GM12878 (cell line): Measurements from ENCODE around the gene TYW5. TPM values are rescaled to one million over a fixed set of nuclear protein-coding genes. Genes with fewer than 3 reads are reported as not detected.

ENCODE experiments used
- ATAC-seq: fragments of 200-7000 bp; cut with Tn5 transposase; 3 replicates; pipeline ENCODE4 v1.9.1; 2020; ENCODE audit warnings: mild to moderate bottlenecking, moderate library complexity
- BruUV-seq: library from RNA; stranded (reverse); fragments of 400-500 nt; replicated peaks from 2 replicates; lab custom pipeline; 2021; lab: Mats Ljungman, UMichigan
- CTCF ChIA-PET: fragments of 300-600 bp; sonication (Branson Sonifier 250); formaldehyde crosslinking; extraction: SDS; loops from one replicate; lab custom pipeline; 2021; ENCODE audit warnings: inconsistent platforms; lab: Yijun Ruan, JAX
- POLR2A ChIA-PET: fragments of 350-600 bp; formaldehyde crosslinking; extraction: SDS; loops from one replicate; lab custom pipeline; 2021; ENCODE audit warnings: inconsistent platforms; lab: Charles Lee
- RAD21 ChIA-PET: fragments of 300-600 bp; sonication (Branson Sonifier 250); formaldehyde crosslinking; loops from one replicate; lab custom pipeline; 2023; ENCODE audit warnings: antibody characterized with exemption; ENCODE audit not compliant: unreplicated experiment; lab: Charles Lee
- SMC1A ChIA-PET: fragments of 300-600 bp; sonication (Branson Sonifier 250); formaldehyde crosslinking; loops from one replicate; lab custom pipeline; 2023; ENCODE audit not compliant: unreplicated experiment, uncharacterized antibody; lab: Charles Lee
- DNase-seq: peaks from one replicate; pipeline ENCODE4 v3.0.0-alpha.2; 2011; ENCODE audit warnings: low read depth, low spot score
- FAIRE-seq: peaks from 3 replicates; lab custom pipeline; 2011; peaks lifted over from hg19 to GRCh38; lab: Jason Lieb, UNC
- H2AFZ ChIP-seq: 2 replicates; pipeline ENCODE4 v1.6.0; 2011; ENCODE audit warnings: low read depth, low read length, control low read depth; ENCODE audit not compliant: control insufficient read depth
- H3K27ac ChIP-seq: 2 replicates; pipeline ENCODE4 v1.5.1; 2011; ENCODE audit warnings: control low read depth; ENCODE audit not compliant: control insufficient read depth, insufficient read depth
- H3K27me3 ChIP-seq, 2 experiments: replicated peaks in 1 of 2; 2 replicates each; pipeline versions ENCODE4 v1.6.0 to v1.6.1; 2011; ENCODE audit warnings: low read length in 1 of 2; ENCODE audit not compliant: control insufficient read depth in 2 of 2, insufficient read depth in 2 of 2
- H3K36me3 ChIP-seq, 2 experiments: 2 replicates each; pipeline ENCODE4 v1.5.1; 2011; ENCODE audit warnings: low read length in 1 of 2; ENCODE audit not compliant: control insufficient read depth in 2 of 2, insufficient read depth in 2 of 2
- H3K4me1 ChIP-seq: 2 replicates; pipeline ENCODE4 v1.6.1; 2011; ENCODE audit warnings: mild to moderate bottlenecking, low read length, moderate library complexity, mixed read lengths; ENCODE audit not compliant: control insufficient read depth, insufficient read depth
- H3K4me2 ChIP-seq: 2 replicates; pipeline ENCODE4 v1.6.0; 2011; ENCODE audit warnings: control low read depth; ENCODE audit not compliant: control insufficient read depth, insufficient read depth
- H3K4me3 ChIP-seq: fragments of 200-600 bp; sonication (generic); 2 replicates; pipeline ENCODE4 v1.5.1; 2016
- H3K79me2 ChIP-seq: 2 replicates; pipeline ENCODE4 v1.6.0; 2011; ENCODE audit warnings: low read length; ENCODE audit not compliant: control insufficient read depth, insufficient read depth
- H3K9ac ChIP-seq: 2 replicates; pipeline ENCODE4 v1.8.0; 2011; ENCODE audit warnings: low read length, control low read depth, mixed read lengths; ENCODE audit not compliant: control insufficient read depth, insufficient read depth
- H3K9me3 ChIP-seq: replicated peaks from 3 replicates; pipeline ENCODE4 v1.5.1; 2011; ENCODE audit warnings: mild to moderate bottlenecking, low read length; ENCODE audit not compliant: control insufficient read depth, insufficient read depth
- H4K20me1 ChIP-seq: 2 replicates; pipeline ENCODE4 v1.6.0; 2011; ENCODE audit not compliant: control insufficient read depth, insufficient read depth
- BACH1 ChIP-seq: fragments of 450-650 bp; IDR thresholded peaks from 2 replicates; pipeline ENCODE4 v1.6.1; 2017; ENCODE audit warnings: mild to moderate bottlenecking, borderline replicate concordance
- BHLHE40 ChIP-seq, 2 experiments: fragments of 450-650 bp in 1 of 2; IDR thresholded peaks; 2 replicates each; pipeline ENCODE4 v1.6.1; 2011 to 2017; ENCODE audit warnings: low read depth in 2 of 2, borderline replicate concordance in 1 of 2, improper control_type of control experiment in 1 of 2, low read length in 1 of 2, mild to moderate bottlenecking in 1 of 2
- ETV6 ChIP-seq, 2 experiments: fragments of 450-650 bp in 1 of 2; IDR thresholded peaks in 1 of 2; conservative IDR thresholded peaks in 1 of 2; 2 replicates each; pipeline ENCODE4 v1.6.1; 2014; ENCODE audit warnings: antibody characterized with exemption in 1 of 2, borderline replicate concordance in 1 of 2, low read depth in 1 of 2, mild to moderate bottlenecking in 1 of 2, moderate library complexity in 1 of 2
- HDGF ChIP-seq: fragments of 450-650 bp; IDR thresholded peaks from 2 replicates; pipeline ENCODE4 v1.6.1; 2016; ENCODE audit warnings: antibody characterized with exemption
- IRF4 ChIP-seq: IDR thresholded peaks from 2 replicates; pipeline ENCODE4 v1.6.1; 2011; ENCODE audit warnings: low read depth, low read length
- POLR2AphosphoS2 ChIP-seq: IDR thresholded peaks from 2 replicates; pipeline ENCODE4 v1.6.1; 2011; ENCODE audit warnings: low read depth, mild to moderate bottlenecking, low read length, improper control_type of control experiment, moderate library complexity
- SREBF2 ChIP-seq: IDR thresholded peaks from 2 replicates; pipeline ENCODE4 v1.6.1; 2012; ENCODE audit warnings: mild to moderate bottlenecking, low read length
- WGBS: methylation state at CpG from one replicate; pipeline ENCODE4 v1.1.6; 2016; ENCODE audit warnings: low lambda C conversion rate; ENCODE audit not compliant: insufficient replicate concordance, insufficient coverage; ENCODE audit errors: missing lambda C conversion rate; 5-methylcytosine and 5-hydroxymethylcytosine counted together
- in situ Hi-C: fragments of 300-500 bp; cut with MboI; formaldehyde crosslinking; loops from 9 replicates; pipeline ENCODE4 v1.14.3; 2018; ENCODE audit warnings: mixed read lengths
- intact Hi-C: fragments of 100-400 bp; cut with micrococcal nuclease; formaldehyde crosslinking; loops from one replicate; pipeline ENCODE4 v1.14.2; 2022; ENCODE audit not compliant: unreplicated experiment
- polyA plus RNA-seq, 11 experiments: library from polyadenylated mRNA; depleted of rRNA in 4 of 11; unstranded in 6 of 11; stranded (reverse) in 5 of 11; fragments of >200 nt; fragmentation: Nextera tagmentation in 4 of 11; fragmentation: Illumina TruSeq in 1 of 11; extraction: Ambion mirVana in 4 of 11; extraction: Trizol in 1 of 11; gene quantifications; 1 replicate in 1 of 11; 2 replicates in 10 of 11; pipeline versions ENCODE4 v1.2.1 to v1.2.3, GENCODE V29; 2011 to 2016; ENCODE audit warnings: inconsistent platforms in 2 of 11, missing spikeins in 2 of 11, low read depth in 1 of 11
- total RNA-seq, 4 experiments: library from RNA; depleted of rRNA in 3 of 4; stranded (reverse); fragments of >200 nt in 3 of 4; fragmentation: Illumina TruSeq in 1 of 4; extraction: Trizol in 1 of 4; gene quantifications; 2 replicates each; pipeline versions ENCODE4 v1.2.1 to v1.2.3, GENCODE V29; 2013 to 2021
- TF ChIP-seq, protein P1 (sequence below): fragments of 450-650 bp; IDR thresholded peaks from 2 replicates; pipeline ENCODE4 v1.6.1; 2018; ENCODE audit warnings: mild to moderate bottlenecking, low read depth, moderate library complexity; ENCODE audit not compliant: partially characterized antibody
- TF ChIP-seq, protein P2 (sequence below): fragments of 450-650 bp; formaldehyde crosslinking; IDR thresholded peaks from 2 replicates; pipeline ENCODE4 v1.5.0; 2022; ENCODE audit warnings: mild to moderate bottlenecking, missing genetic modification characterization
- TF ChIP-seq, protein P3 (sequence below): fragments of 450-650 bp; IDR thresholded peaks from 2 replicates; pipeline ENCODE4 v1.6.1; 2018; ENCODE audit warnings: borderline replicate concordance, mild to moderate bottlenecking; ENCODE audit not compliant: partially characterized antibody

TYW5 gene
- total and polyA plus RNA-seq, 10 of the 15 experiments (the other 5 are each of a cell fraction or from before 2014, with no cell fraction given): 4.6 to 11.8 (median 7.4) TPM

DNA sequence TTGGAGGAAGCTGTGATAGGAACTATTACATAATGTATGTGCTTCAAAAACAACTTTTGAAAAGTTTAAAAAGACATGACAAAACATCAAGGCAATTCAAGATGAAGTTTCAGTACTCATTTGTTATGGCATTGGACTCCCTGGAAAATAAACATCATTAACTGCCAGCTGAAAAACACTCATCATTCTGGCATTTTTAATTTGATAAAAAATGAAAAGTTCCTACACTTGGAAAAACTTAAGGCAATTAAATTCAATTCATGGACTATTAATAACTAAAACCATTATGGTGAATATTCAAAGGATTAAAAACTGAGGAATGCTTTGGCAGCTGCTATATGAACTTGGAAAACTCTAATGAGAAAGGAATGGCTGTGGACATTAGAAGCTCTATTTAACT is 8.5 kb downstream of the TYW5 start (continued):
- TF ChIP-seq, protein P1, sequence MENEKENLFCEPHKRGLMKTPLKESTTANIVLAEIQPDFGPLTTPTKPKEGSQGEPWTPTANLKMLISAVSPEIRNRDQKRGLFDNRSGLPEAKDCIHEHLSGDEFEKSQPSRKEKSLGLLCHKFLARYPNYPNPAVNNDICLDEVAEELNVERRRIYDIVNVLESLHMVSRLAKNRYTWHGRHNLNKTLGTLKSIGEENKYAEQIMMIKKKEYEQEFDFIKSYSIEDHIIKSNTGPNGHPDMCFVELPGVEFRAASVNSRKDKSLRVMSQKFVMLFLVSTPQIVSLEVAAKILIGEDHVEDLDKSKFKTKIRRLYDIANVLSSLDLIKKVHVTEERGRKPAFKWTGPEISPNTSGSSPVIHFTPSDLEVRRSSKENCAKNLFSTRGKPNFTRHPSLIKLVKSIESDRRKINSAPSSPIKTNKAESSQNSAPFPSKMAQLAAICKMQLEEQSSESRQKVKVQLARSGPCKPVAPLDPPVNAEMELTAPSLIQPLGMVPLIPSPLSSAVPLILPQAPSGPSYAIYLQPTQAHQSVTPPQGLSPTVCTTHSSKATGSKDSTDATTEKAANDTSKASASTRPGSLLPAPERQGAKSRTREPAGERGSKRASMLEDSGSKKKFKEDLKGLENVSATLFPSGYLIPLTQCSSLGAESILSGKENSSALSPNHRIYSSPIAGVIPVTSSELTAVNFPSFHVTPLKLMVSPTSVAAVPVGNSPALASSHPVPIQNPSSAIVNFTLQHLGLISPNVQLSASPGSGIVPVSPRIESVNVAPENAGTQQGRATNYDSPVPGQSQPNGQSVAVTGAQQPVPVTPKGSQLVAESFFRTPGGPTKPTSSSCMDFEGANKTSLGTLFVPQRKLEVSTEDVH: no peak

DNA sequence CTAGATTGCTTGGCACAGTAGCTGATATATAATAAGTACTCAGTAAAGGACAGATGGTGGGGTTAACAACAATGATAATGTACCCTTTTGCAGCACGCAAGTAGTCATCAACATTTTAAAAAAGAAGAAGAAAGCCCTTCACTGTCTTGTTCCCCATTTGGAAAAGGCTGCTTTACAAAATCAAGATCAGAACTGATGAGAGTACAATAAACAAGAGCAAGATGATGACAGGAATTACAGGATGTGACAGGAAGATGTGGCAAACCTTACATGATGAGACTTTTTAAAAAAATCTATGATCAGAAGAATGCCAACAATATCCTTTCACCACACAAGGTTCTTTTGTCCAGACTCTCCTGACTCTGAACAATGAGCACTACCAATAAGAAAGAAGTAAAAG is 9.1 kb downstream of the TYW5 start:
- Histone ChIP-seq H3K4me3 (no peak overlapping the region), H3K9me3 (no peaks in the 10 kb centered on the region), H2AFZ (no peak overlapping the region), H3K9ac (no peak overlapping the region), H3K27ac (no peak overlapping the region), H3K79me2 (peaks cover 8% of the 10 kb centered on the region), H3K36me3 (peaks cover 0 to 5% of the 10 kb centered on the region in 2 experiments; a peak in 3 of 4 replicates), H3K4me1 (no peaks in the 10 kb centered on the region), H4K20me1 (no peaks in the 10 kb centered on the region), H3K27me3 (no peaks in the 10 kb centered on the region), H3K4me2 (no peak overlapping the region)
- DNase-seq (no peak), ATAC-seq (no peak), FAIRE-seq (no peak)
- WGBS: 100% methylated on average over 1 of the region's 1 CpG
- in situ Hi-C loops: no loop called here
- ChIA-PET CTCF (interaction anchor here (1.4 kb wide), 1 partner anchor 538 kb away, joined by 9 read pairs; no protein-coding TSS in a partner anchor), POLR2A (interaction anchor here (0.6 kb wide), 1 partner anchor 10 kb away, joined by 6 read pairs; no protein-coding TSS in a partner anchor), RAD21 (interaction anchor here (1.0 kb wide), 1 partner anchor 15 kb away, joined by 3 read pairs; no protein-coding TSS in a partner anchor), SMC1A (interaction anchor here (1.0 kb wide), 1 partner anchor 34 kb away, joined by 3 read pairs; no protein-coding TSS in a partner anchor)
- BruUV-seq: no TSS peak
- intact Hi-C loops: loop anchor here (10.0 kb wide), 1 partner anchor 241 kb away; no protein-coding TSS in a partner anchor
- TF ChIP-seq, protein P2, sequence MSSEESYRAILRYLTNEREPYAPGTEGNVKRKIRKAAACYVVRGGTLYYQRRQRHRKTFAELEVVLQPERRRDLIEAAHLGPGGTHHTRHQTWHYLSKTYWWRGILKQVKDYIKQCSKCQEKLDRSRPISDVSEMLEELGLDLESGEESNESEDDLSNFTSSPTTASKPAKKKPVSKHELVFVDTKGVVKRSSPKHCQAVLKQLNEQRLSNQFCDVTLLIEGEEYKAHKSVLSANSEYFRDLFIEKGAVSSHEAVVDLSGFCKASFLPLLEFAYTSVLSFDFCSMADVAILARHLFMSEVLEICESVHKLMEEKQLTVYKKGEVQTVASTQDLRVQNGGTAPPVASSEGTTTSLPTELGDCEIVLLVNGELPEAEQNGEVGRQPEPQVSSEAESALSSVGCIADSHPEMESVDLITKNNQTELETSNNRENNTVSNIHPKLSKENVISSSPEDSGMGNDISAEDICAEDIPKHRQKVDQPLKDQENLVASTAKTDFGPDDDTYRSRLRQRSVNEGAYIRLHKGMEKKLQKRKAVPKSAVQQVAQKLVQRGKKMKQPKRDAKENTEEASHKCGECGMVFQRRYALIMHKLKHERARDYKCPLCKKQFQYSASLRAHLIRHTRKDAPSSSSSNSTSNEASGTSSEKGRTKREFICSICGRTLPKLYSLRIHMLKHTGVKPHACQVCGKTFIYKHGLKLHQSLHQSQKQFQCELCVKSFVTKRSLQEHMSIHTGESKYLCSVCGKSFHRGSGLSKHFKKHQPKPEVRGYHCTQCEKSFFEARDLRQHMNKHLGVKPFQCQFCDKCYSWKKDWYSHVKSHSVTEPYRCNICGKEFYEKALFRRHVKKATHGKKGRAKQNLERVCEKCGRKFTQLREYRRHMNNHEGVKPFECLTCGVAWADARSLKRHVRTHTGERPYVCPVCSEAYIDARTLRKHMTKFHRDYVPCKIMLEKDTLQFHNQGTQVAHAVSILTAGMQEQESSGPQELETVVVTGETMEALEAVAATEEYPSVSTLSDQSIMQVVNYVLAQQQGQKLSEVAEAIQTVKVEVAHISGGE (CRISPR knock-in tag): no peak
- no peak for TF ChIP-seq SREBF2
- TF ChIP-seq BHLHE40 (IDR thresholded peaks at IDR 0.05; ENCODE audit: borderline replicate concordance in 1 of 2, low read depth in 2 of 2, low read length in 1 of 2): no peak
- TF ChIP-seq IRF4: no peak
- TF ChIP-seq ETV6 (conservative IDR thresholded peaks at IDR 0.05 in 1 of 2, IDR thresholded peaks at IDR 0.05 in 1 of 2; ENCODE audit: borderline replicate concordance in 1 of 2, low read depth in 1 of 2): no peak
- no peak for TF ChIP-seq POLR2AphosphoS2
- no peak for TF ChIP-seq HDGF
- TF ChIP-seq, protein P3, sequence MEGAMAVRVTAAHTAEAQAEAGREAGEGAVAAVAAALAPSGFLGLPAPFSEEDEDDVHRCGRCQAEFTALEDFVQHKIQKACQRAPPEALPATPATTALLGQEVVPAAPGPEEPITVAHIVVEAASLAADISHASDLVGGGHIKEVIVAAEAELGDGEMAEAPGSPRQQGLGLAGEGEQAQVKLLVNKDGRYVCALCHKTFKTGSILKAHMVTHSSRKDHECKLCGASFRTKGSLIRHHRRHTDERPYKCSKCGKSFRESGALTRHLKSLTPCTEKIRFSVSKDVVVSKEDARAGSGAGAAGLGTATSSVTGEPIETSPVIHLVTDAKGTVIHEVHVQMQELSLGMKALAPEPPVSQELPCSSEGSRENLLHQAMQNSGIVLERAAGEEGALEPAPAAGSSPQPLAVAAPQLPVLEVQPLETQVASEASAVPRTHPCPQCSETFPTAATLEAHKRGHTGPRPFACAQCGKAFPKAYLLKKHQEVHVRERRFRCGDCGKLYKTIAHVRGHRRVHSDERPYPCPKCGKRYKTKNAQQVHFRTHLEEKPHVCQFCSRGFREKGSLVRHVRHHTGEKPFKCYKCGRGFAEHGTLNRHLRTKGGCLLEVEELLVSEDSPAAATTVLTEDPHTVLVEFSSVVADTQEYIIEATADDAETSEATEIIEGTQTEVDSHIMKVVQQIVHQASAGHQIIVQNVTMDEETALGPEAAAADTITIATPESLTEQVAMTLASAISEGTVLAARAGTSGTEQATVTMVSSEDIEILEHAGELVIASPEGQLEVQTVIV: no peak
- TF ChIP-seq BACH1: no peak
